ENCODE data around the gene JMJD7.

The JMJD7 gene

DNA sequence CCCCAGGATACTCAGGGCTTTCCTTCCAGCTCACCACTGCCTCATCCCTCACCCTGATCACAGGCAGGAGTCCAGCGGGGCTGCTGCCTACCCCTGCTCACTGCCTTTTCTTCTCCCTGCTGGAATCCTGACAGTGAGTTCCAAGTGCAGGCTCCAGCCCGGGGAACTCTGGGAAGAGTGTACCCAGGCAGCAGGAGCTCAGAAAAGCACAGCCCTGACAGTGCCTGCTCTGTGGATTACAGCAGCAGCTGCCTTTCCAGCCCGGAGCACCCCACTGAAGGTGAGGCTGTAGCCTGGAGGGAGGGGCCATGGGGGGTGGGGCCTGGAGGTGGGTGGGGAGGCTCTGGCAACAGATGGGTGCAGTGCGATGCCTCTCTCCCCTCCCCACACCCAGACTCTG is 6.1 kb upstream of the JMJD7 start:
- Histone ChIP-seq H3K27me3 (no peaks in the 10 kb centered on the region), H3K36me3 (peaks cover 8% of the 10 kb centered on the region), H3K4me1 (no peaks in the 10 kb centered on the region), H3K4me3 (ENCODE audit: low read depth, low read length) (no peak overlapping the region), H3K9me3 (no peaks in the 10 kb centered on the region)
- TF ChIP-seq CTCF (IDR thresholded peaks at IDR 0.05; ENCODE audit: low read depth, low read length): no peak
- no peak for DNase-seq

DNA sequence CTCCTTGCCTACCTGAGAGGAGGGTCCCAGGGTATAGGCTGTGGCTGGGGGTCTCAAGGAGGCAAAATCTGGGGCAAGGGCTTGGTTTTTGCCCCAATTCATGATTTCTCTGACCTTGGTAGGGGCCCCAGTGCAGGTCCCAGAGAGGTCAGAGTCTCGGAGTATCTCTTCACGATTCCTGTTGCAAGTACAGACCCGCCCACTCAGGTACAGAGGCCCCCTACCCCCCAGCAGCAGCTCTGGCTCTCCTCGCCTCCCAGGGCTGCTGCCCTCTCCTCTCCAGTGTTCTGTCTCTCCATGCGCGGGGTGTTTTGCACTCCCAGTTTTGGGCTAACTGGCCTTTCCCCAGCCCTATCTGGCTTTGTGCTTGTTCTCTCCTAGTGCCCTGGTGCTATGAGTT is 5.4 kb upstream of the JMJD7 start:
- no peak for TF ChIP-seq CTCF (IDR thresholded peaks at IDR 0.05; ENCODE audit: low read depth, low read length)
- Histone ChIP-seq H3K36me3 (peaks cover 8% of the 10 kb centered on the region), H3K9me3 (no peaks in the 10 kb centered on the region), H3K27me3 (no peaks in the 10 kb centered on the region), H3K4me3 (ENCODE audit: low read depth, low read length) (no peak overlapping the region), H3K4me1 (no peaks in the 10 kb centered on the region)
- DNase-seq: no peak

GRCh38 chr15:41822957-41823356 is 4.9 kb upstream of the JMJD7 start:
- H3K4me3 ChIP-seq (ENCODE audit: low read depth, low read length): no peak overlapping the region
- no peaks in the 10 kb centered on the region for H3K27me3 ChIP-seq
- no peak for TF ChIP-seq CTCF (IDR thresholded peaks at IDR 0.05; ENCODE audit: low read depth, low read length)
- peaks cover 8% of the 10 kb centered on the region for H3K36me3 ChIP-seq
- no peak for DNase-seq
- H3K4me1 ChIP-seq: no peaks in the 10 kb centered on the region
- no peaks in the 10 kb centered on the region for H3K9me3 ChIP-seq

DNA sequence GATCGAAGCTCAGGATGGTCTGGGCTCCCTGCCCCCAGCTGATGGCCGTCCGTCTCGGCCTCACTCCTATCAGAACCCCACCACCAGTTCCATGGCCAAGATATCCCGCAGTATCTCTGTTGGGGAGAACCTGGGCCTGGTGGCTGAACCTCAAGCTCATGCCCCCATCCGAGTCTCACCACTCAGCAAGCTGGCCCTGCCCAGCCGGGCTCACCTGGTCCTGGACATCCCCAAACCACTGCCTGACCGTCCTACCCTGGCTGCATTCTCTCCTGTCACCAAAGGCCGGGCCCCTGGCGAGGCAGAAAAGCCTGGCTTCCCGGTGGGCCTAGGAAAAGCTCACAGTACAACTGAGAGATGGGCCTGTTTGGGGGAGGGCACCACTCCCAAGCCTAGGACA is 4.4 kb upstream of the JMJD7 start:
- no peaks in the 10 kb centered on the region for H3K9me3 ChIP-seq
- H3K27me3 ChIP-seq: no peaks in the 10 kb centered on the region
- no peak overlapping the region for H3K4me3 ChIP-seq (ENCODE audit: low read depth, low read length)
- no peak for TF ChIP-seq CTCF (IDR thresholded peaks at IDR 0.05; ENCODE audit: low read depth, low read length)
- peaks cover 8% of the 10 kb centered on the region for H3K36me3 ChIP-seq
- no peaks in the 10 kb centered on the region for H3K4me1 ChIP-seq
- no peak for DNase-seq

DNA sequence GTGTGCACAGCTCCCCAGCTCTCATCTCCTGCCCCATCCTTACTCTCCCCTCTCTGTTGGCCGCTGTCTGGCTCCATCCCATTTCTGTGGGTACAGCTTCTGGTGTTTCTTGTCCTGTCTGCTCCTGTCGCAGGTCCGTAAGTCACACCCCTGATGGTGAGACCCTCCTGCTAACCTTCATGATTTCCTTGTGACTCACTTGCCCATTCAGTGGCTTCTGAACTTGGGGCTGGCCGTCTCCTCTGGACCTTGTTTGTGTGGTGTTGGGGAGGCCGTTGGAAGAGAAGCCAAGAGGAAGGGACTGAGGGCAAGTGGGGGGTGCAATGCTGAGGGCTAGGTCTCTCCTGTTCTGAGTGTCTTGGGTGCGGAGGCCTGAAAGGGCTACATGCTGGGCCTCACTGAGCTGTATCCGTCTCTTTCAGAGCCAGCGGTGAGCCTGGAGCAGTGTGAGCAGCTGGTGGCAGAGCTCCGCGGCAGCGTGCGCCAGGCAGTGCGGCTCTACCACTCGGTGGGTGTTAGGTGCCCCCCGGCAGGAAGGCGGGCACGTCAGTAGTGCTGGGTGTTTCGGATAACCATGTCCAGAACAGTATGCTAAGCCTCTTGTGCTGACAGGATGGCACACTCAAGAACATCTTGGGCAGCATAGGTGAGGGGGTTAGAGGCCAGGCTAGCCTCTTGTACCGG is 3.7 kb upstream of the JMJD7 start:
- no peak for DNase-seq
- H3K4me1 ChIP-seq: no peaks in the 10 kb centered on the region
- H3K4me3 ChIP-seq (ENCODE audit: low read depth, low read length): no peak overlapping the region
- no peaks in the 10 kb centered on the region for H3K27me3 ChIP-seq
- no peaks in the 10 kb centered on the region for H3K9me3 ChIP-seq
- TF ChIP-seq CTCF (IDR thresholded peaks at IDR 0.05; ENCODE audit: low read depth, low read length): no peak
- H3K36me3 ChIP-seq: peaks cover 8% of the 10 kb centered on the region

DNA sequence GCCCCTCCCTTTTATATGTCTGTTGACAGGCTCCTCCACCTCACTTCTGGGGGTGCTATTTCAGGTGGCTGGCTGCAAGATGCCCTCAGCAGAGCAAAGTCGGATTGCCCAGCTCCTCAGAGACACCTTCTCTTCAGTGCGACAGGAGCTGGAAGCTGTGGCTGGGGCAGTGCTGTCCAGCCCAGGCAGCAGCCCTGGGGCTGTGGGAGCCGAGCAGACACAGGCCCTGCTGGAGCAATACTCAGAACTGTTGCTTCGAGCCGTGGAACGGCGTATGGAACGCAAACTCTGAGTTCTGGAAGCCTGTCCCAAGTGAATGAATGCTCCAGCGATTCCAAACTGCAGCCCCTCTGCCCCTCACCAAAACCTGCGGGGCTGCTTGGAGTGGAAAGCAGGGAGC is 2.7 kb upstream of the JMJD7 start:
- Histone ChIP-seq H3K4me3 (ENCODE audit: low read depth, low read length) (no peak overlapping the region), H3K4me1 (no peaks in the 10 kb centered on the region), H3K9me3 (no peaks in the 10 kb centered on the region), H3K36me3 (peaks cover 8% of the 10 kb centered on the region; the same call in 1 of the 2 replicates), H3K27me3 (no peaks in the 10 kb centered on the region)
- TF ChIP-seq CTCF (IDR thresholded peaks at IDR 0.05; ENCODE audit: low read depth, low read length): no peak
- no peak for DNase-seq
